HepG2 (cell line): Measurements from ENCODE around the gene GBP6.

Source experiments
- CBFB ChIP-seq: sonication (generic); formaldehyde crosslinking; IDR thresholded peaks from 2 replicates; pipeline ENCODE4 v1.4.0; 2020; ENCODE audit warnings: missing genetic modification reagents
- E2F5 ChIP-seq: sonication (generic); formaldehyde crosslinking; conservative IDR thresholded peaks from 2 replicates; pipeline ENCODE4 v1.4.0; 2020; ENCODE audit warnings: missing genetic modification reagents
- POLR2A ChIP-seq, 2 experiments: IDR thresholded peaks; 2 replicates each; pipeline ENCODE4 v1.6.1; 2011; ENCODE audit warnings: low read depth in 2 of 2, low read length in 2 of 2, mild to moderate bottlenecking in 1 of 2, moderate library complexity in 1 of 2; ENCODE audit not compliant: insufficient read depth in 1 of 2
- RXRA ChIP-seq: sonication (generic); formaldehyde crosslinking; IDR thresholded peaks from 2 replicates; pipeline ENCODE4 v1.5.1; 2020; ENCODE audit warnings: missing genetic modification reagents
- SUZ12 ChIP-seq: fragments of 150-350 bp; IDR thresholded peaks from 2 replicates; pipeline ENCODE4 v1.6.1; 2014; ENCODE audit warnings: low read depth, low read length
- TCF7L2 ChIP-seq: IDR thresholded peaks from 2 replicates; pipeline ENCODE4 v1.6.1; 2011; ENCODE audit warnings: mild to moderate bottlenecking, low read depth, low read length, moderate library complexity
- ZNF580 ChIP-seq: IDR thresholded peaks from 2 replicates; pipeline ENCODE4 v1.6.1; 2016; ENCODE audit warnings: low read depth, borderline replicate concordance

- TF ChIP-seq RXRA (CRISPR knock-in tag) (no peak), E2F5 (CRISPR knock-in tag) (no peak), POLR2A (IDR thresholded peaks at IDR 0.05; ENCODE audit: insufficient read depth in 1 of 2, low read depth in 2 of 2, low read length in 2 of 2) (no peak), CBFB (CRISPR knock-in tag) (no peak), ZNF580 (CRISPR knock-in tag) (no peak), TCF7L2 (no peak), SUZ12 (no peak)
Measured at GRCh38 chr1:89383185-89383584, 19.3 kb downstream of the GBP6 start.
